ENCODE results near the gene OAT. TPM values are rescaled to one million over a fixed set of nuclear protein-coding genes. Genes with fewer than 3 reads are reported as not detected.

OAT gene
- total RNA-seq, result 204 and 223 TPM in 2 replicates

DNA sequence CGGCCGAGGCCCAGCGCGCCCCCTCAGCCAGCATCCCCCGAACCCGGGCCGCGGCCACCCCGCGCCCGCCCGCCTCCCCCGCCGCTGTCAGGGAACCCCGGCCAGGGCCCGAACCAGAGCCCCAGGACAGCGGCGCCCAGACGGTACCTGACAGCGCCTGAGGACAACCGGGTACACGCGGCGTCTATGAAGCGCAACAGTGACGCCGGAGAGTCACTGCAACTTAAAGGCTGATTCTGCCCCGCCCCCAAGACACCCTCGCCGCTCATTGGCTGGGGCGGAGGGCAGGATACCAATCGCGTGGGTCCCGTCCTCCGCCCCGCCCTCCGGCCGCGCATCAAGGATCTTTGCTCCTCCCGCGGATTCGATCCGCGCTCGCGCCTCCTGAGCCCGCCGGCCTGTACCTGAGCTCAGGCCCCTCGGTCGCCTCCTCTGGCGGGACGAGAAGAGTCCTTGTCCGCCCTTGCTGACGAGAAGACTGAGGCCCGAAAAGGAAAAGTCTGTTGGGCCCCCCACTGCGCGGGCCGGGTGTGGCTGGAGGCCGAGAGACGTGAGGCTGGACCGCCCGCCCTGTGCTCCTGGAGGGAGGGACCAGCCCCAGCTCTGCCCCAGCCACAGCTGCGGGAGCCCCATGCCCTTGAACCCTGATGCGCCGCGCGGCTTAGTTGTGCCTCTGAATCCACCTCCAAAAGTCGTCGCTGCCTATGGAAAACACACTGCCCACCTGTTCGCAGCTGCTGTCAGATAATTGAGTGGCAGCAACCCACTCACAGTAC is at the start of gene OAT:
Gene OAT, minus strand, starts transcription at position 198 of the 776 bp plus-strand sequence. CDS start 6,752 bp downstream, outside the sequence.

DNA sequence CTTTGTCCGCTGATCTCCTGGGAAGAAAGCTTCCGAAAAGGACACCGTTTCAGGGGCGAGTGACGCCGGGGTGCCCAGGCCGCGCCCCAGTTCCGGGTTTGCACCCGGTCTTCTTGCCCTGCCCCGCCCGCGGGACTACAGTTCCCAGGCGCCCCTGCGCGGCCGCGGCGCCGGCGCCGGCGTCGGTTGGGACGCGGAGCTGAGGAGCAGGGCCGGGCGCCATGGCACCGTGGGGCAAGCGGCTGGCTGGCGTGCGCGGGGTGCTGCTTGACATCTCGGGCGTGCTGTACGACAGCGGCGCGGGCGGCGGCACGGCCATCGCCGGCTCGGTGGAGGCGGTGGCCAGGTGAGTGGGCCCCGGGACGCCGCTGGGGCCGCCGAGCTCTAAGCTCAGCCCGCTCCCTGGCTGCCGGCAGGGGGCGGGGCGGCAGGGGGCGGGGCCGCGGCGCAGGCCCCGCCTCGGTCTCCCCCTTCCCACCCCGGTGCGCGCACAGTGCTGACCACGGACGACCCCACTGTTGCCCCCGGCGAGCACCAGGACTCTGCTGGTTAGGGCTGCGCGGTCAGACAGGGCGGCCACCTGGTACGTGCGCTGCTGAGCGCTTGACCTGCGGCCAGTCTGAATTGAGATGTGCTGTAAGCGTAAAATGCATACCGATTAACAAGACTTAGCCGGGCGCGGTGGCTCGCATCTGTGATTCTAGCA is 43.1 kb upstream of the OAT start, which contains the start of gene LHPP:
Gene LHPP, plus strand, starts transcription at position 182 of the 706 bp plus-strand sequence. Its CDS starts 40 bp downstream, at position 222.

GRCh38 chr10:124450012-124450782 is 31.5 kb upstream of the OAT start, which contains the start of gene NKX1-2:
TSS of gene NKX1-2 (minus strand) at chr10:124450035. CDS start at chr10:124449943, 92 bp downstream.

Other genes with a start within 250 kb of the OAT start
- not detected in 2 replicates for gene NKX1-2, start 31.1 kb upstream of the OAT start, total RNA-seq
- 12.4 and 17.5 TPM in 2 replicates for gene LHPP, start 42.9 kb upstream of the OAT start, total RNA-seq

All from smooth muscle cell of the umbilical artery (primary cell).